Measurements from ENCODE around the gene AOPEP.
"Not testable (repeated sequence)": the region's sequence is repeated elsewhere in the genome, so short reads cannot be mapped to it uniquely, and the experiment has no call there.

AOPEP gene

DNA sequence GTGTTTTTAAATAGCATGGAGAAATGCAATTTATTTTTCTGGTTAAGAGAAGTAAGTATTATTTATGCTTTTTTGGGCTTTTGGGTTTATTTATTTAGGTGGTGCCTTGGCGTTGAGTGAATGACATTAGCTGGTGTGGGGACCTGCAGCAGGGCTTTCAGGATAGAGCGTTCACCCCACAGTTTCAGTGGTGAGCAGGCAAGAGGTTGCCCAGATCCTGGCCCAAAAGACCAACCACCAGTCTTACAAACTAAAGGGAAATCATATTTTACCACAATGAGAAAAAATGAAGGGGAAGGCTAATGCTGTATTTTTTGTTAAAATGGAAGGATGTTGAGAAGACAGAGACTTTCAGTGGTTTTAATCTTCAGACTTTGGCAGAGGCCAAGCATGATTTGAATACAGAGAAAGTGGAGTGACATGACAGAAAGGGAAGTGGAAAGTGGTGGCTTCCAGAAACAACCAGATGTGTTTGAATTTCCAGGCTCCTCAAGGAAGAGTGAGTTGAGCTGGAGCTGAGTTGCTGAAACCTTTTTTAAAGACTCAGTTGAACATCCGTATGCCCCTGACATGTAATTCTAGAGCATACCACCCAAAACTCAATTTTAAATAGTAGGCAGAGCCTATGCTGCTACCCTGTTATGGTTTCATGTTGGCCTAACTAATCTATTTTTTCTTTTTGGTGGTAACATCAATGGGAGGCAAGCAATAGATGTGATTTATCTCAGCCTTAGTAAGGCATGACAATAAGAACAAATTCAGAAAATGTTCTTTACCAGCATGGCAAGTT, 94.8 kb downstream of the AOPEP start:
- DNase-seq, result no peak

DNA sequence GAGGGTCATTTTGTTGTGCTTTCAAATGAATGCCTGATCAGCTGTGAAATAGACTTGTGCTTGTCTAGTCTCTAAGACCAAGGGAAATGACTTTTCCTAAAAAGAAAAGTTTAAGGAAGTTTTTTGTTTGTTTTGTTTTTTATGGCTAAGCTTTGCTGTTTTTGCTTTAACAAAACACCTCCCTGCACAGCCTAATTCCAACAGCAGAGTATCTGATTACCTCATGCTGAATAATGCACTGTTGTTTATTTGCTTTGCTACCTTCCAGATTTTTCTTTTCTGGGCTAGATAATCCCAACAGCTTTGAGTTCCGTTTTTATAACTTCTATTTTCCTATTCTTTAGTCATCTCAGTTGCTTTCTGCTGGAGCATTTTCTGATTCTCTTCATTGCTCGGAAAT, 95.8 kb downstream of the AOPEP start:
- DNase-seq, result no peak

DNA sequence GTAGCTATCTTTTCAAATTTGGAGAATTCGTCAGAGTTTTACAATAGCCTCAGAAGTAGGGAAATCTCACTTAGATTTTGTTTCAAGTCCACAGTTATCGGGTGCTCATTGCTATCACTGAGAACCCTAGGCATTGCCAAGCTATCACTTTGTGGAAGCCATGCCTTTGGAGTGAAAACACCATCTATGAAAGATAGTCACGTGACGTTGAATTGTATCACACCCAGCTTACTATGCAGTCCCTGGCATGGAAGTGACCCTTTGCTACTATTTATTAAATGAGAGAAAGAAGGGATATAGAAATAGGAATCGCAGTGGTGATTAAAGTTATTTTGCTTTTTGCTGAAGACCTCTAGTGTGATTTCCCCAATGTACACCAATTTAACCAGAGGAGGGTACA, 97.2 kb downstream of the AOPEP start:
- DNase-seq, result no peak

DNA sequence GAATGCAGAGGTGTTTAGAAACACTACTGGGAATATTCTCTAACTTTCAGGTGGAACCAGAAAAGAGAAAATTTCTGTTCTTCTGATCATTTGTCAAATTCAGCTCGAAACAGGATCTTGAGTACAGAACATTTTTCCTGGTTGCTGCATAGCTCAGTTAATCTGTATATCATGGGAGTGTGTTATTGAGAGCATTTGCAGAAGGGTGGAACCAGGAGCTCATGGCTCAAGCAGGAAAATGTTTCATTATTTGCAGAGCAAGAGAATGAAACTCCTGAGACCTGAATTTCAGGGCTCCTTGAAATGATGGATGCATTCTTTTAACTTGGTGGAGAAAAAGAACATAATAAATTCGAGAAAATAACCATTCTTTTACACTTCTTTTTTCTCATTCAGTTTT, 97.9 kb downstream of the AOPEP start:
- no peak for DNase-seq

DNA sequence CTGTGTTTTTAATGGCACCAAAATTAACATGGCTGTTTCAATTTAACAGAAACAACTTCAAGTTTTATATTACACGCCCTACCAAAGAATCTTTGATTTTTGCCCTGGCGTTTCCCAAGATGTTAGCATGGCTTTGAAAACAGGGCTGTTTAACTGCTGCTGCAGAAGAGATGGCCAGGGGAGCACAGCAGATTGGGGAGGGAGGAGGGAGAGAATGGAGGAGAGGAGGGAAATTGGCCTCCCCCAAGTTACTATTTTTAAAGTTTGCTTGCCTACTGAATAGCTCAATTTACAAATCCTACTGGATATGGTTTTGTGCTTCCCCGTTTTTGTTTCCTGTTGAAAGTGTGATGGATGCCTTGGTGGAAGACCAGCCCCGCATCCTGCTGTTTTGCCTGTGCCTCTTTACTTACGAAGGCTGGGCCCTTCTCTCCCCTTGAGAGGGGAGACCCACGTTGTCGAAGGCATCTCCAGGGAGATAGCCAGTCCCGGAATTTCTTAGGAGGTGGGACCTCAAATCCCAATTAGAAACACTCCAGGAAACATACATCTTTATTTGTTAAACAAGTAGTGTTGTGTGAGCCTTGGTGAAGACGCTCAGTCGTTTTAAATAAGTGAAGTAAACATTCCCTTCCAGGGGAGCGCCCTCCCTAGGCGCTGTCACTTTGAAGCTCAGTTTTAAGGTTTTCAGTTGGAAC, 98.6 kb downstream of the AOPEP start:
- no peak for DNase-seq

DNA sequence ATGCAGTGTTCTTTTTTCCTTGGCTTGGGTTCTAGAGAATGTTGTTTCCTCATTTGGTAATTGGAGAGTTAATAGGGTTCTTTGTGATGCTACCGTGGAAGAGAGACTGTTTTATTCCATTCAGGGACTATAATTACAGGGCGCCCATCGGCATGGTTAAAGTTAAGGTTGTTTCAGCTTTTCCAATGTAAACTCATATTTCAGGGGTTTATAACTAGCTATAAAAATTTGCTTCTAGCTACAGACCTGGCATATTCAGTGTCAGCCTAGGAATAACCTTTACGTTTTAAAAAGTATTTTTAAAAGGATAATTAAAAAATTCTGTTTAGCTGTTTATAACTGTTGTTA, 99.1 kb downstream of the AOPEP start:
- DNase-seq, result no peak

DNA sequence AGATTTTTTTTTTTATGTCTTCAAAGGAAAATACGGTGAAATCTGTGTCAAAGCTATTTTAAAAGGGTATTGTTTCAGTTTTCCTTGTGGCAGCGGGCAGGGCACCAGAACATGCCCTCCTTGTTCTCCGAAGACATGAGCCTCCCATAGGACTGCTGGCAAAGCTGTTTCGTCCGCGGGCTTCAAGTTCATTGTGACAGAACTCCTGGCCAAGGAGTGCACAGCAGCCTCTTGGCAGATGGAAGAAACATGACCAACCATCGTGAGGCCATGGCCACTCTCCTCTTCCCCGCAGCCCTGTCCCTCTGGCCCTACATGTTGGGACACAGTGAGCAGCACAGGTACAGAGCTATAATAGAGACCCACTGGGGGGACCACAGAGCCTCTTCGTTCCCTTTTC, 99.5 kb downstream of the AOPEP start:
- no peak for DNase-seq

DNA sequence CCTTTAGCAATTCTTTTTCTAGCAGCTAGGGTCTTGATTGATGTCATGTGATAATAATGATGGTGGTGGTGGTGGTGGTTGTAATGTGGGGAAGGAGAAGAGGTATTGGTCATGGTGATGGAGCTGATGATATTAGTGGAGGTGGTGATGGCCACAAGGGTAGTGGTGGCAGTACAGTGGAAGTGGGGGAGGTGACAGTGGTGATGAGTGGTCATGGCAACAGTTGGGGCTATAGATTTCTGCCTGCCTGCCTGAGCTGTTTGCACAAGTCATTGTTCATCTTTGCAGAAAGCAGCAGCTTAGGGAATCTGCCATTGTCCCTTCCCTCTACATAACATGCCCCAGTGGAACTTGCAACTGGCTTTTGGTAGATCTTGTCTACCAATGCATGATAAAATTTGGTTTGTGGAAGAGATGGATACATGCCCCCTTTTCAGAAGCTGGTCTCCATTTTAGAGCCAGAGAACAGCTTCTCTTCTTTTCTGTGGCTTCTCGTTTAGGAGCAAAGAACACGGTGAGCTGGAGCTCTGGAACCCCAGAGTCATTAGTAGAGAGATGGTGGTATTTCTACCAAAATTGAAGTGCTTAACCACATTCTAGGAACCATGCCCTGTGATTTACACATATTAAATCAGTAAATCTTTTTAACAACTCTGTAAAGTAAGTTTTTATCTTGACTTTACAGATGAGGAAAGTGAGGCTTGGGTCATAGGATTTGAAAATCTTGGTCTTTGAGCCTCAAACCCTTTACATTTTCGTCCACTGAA, 100.3 kb downstream of the AOPEP start:
- DNase-seq, result no peak

DNA sequence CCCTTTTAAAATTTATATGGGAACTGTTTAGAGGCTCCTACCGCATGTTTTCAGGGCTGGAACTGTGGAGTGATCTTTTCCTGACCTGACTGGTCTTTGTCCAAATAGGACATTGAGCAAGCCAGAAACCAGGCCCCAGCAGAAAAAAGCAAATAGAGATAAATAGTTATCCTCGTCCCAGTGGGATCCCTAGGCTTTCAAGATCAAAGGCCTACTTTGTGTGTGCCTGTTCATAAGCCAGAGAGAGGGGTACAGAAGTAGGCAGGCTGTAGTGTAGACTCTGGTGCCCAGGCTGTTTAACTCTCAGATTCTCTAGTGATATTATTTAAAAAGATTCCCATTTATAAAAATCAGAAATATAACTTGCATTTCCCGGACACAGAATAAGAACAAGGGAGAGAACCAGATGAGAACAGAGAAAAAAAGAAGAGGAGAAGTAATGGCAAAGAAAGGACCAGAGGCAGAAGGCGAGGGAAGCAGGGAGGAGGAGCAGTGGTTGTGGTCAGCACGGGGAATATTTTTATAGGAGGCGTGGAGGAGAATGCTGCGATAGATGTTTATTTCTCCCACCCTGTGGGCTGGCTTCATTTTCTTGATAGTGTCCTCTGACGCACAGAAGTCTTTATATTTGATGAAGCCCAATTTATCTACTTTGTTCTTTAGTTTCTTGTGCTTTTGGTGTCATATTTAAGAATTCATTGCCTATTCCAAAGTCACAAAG, 101.2 kb downstream of the AOPEP start:
- DNase-seq, result no peak

DNA sequence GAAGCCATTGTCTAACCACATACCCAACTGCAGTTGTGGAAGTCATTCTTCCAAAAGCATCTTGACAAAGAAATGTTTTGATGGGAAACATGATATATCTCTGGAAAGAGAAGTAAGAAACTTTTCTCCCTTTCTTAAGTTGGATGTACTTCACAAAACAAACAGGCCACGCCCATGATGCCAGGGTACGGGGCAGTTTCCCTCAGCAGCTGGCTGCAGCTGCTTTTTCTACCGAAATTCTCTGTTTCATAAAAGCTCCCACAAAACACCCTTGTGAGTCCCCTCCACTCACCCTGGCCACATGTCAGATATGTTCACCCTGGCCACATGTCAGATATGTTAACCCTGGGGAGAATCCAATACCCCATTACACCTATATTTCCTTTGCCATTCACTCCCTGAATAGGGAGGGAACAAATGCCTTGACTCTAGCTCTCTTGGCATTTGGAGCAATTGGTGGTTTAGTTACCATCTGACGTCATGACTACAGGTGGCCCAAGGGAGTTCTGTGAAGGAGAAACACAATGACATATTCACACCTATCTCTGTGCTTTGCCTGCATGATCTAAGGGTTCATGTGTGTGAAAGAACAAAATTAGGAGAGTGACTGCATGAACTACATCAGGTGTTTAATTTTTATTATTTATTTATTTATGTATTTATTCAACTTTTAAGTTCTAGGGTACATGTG, 103.0 kb downstream of the AOPEP start:
- no peak for DNase-seq

DNA sequence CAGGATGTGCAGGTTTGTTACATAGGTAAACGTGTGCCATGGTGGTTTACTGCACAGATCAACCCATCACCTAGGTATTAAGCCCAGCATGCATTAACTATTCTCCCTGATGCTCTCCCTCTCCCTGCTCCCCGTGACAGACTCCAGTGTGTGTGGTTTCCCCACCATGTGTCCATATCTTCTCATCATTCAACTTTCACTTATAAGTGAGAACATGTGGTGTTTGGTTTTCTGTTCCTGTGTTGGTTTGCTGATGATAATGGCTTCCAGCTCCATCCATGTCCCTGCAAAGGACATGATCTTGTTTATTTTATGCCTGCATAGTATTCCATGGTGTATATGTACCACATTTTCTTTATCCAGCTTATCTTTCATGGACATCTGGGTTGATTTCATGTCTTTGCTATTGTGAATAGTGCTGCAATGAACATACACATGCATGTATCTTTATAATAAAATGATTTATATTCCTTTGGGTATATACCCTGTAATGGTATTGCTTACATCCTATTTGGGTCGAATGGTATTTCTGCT, 103.6 kb downstream of the AOPEP start:
- DNase-seq, result not testable (repeated sequence)

DNA sequence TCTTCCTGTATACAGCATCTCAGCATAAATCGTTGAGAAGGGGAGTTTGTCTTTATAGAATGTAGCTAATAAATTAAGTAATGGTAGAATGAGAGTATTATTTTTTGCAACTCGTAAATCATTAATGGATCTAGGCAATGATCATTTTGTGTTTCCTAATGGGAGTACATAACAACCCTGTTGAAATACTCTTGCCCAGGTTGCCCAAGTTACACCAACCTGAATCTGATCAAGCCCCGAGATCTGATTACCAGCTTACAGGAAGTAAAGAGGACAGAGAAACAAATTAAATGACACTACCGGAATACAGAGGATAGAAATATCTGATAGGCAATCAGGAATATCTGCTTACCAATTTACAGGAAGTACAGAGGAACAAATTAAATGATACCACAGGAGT, 107.3 kb downstream of the AOPEP start:
- DNase-seq, result no peak

DNA sequence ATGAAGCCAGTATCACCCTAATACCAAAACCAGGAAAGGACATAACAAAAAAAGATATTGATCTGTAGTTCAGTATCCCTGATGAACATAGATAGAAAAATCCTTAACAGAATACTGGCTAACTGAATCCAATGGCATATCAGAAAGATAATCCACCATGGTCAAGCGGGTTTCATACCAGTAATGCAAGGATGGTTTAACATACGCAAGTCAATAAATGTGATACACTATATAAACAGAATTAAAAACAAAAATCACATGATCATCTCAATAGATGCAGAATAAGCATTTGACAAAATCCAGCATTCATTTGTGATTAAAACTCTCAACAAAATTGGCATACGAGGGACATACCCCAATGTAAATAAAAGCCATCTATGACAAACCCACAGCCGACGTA, 110.9 kb downstream of the AOPEP start:
- DNase-seq, result no peak

DNA sequence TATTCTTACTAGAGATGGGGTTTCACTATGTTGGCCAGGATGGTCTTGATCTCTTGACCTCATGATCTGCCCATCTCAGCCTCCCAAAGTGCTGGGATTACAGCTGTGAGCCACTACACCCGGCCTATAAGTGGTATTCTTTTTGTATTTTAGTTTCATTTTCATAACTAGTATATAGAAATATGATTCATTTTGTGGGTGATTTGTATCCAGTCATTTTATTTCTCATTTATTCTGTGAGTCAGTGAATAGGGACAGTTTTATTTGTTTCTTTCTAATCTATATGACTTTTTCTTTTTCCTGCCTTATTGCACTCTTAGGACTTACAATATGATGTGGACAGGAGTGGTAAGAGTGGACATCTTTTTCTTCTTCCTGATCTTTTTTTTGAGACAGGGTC, 112.9 kb downstream of the AOPEP start:
- no peak for DNase-seq

DNA sequence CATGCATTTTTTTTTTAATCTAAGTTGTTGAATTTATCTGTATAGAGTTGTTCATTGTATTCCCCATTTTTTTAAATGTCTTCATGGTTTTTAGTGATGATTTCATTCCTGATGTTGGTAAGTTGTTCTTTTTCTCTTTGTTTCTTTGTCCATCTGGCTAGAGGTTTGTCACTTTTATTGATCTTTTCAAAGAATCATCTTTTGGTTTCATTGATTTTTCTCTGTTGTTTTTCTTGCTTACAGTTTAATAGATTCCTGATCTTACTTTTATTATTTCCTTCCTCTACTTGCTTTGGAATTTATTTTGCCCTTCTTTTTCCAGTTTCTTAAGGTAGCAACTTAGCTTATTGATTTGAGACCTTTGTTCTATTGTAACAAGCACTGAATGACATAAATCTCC, 114.2 kb downstream of the AOPEP start:
- no peak for DNase-seq

DNA sequence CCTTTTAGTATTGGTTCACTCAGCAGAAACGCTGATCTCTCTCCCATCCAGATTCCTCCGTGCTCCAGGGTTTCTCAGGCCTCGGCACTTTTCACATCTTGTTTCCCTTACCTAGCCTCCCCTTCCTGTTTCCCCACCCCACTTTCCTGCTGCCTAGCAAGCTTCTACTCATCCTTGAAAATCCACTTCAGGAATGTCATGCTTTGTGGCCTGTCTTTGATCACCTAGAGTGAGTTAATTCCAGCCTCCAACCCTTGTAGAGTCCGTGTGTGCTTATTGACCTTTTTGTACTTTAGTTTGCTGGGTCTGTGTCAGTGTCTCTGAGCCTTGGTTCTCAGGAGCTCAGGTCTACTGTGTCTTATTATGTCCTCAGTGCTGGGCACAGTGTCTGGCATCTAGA, 116.6 kb downstream of the AOPEP start:
- DNase-seq, result no peak

DNA sequence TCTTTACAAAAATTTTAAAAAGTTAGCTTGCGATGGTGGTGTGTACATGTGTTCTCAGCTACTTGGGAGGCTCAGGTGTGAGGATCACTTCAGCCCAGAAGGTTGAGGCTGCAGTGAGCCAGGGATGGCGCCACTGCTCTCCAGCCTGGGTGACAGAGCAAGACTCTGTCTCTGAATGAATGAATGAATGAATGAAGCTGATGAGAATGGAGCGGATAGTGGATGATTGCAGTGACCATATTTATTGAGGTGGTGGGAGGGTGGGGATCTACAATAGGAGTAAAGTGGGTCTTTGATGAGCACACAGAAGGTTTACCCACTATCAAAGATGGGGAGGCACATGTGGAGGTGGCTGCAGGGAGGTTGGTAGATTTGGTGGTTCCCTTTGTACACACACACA, 120.2 kb downstream of the AOPEP start:
- no peak for DNase-seq

DNA sequence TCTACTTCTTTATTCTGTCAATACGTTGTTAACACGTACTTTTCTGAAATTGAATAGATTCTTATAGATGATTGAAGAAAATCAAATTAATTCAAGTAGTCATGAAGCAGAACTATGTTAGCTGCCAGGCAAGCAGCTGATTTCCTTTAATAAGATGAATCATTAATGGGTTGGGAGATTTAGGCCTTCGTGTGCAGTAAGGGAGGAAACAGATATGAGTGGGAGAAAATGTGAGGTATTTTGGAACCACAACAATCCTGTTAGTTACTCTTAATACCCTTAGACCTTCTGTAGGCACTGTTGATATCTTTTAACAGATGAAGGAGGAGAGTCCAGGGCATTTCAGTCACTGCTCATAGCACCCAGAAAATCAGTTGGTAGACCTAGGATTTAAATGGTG, 121.0 kb downstream of the AOPEP start:
- no peak for DNase-seq

DNA sequence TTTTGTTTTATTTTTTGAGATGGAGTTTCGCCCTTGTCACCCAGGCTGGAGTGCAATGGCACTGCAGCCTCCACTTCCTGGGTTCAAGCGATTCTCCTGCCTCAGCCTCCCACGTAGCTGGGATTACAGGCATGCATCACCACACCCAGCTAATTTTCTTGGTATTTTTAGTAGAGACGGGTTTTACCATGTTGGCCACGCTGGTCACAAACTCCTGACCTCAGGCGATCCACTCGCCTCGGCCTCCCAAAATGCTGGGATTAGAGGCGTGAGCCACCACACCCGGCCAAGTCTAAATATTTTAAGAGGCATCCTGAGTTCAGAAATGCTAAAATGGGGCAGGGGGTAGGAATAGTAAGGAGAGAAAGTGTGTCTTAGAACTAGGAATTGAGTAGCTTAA, 122.3 kb downstream of the AOPEP start:
- DNase-seq, result not testable (repeated sequence)

DNA sequence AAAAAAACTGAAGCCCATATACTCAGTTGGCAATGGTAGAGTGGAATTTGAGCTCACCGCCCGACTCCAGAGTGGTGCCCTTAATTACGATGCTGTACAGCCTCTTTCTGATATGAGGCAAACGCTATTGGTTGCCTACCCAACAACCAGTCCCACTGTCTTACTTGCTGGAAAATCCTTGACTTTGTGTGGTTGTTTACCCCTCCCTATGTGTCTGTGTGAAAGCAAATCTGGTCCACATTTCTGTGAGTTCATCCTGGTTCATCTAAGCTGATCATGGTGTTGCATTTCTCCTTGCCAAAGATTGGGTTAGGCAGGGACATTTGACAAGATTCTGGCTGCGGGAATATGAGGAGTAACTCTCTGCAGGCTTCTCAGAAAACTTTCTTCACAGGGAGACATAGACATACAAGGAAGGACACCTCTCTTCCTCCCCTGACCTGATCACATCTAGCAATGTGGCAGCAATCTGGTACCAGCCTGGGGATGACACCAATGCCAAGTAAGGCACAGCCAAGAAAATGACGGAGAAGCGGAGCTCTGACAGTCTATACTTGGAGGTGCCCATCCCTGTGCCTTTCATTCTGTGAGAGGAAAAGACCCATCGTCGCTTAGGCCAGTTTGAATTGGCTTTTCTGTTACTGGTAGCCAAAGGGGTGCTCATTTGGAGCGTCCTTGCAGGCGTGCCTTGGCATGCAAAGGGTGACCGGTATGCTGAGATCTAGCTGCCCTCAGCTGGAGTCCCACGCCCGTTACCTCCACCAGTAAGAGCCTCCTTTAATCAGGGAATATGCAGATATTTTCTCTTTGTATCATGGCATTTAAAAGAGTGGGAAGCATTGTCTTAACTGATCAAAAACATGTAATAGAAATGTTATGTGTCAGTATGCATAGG, 124.3 kb downstream of the AOPEP start:
- DNase-seq, result no peak

DNA sequence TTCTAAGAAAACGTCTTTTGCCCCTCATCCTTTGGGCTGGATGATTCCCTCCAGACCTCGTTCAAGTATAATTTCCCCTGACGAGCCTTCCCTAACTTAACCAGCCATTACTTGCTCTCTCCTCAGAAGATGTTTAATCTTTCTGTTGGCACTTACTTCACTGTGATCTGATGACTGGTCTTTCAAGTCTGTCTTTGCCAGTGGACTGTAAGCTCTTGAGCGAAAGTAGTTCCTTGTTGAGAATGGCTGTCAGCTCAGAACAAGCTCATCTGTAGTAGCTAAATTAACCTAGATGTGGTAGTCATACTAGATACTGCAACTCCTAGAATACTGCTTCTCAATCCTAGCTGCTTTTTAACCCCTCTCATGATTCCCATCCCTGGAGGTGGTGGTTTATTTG, 125.0 kb downstream of the AOPEP start:
- DNase-seq, result no peak

All from GF-D8 (cell line).